GM12865 (cell line): ENCODE data around the gene ZBTB43.
A peak's percentile ranks its signal among the peaks of the same experiment; 100 is the strongest.

ENCODE experiments used
- DNase-seq: peaks from one replicate; pipeline ENCODE4 v3.0.0; 2010; ENCODE audit warnings: low read depth
- H3K4me3 ChIP-seq: 2 replicates; pipeline ENCODE4 v1.5.1; 2011; ENCODE audit warnings: mild to moderate bottlenecking, low read depth, low read length, control low read depth
- CTCF ChIP-seq: IDR thresholded peaks from 2 replicates; pipeline ENCODE4 v1.5.1; 2011; ENCODE audit warnings: low read length, control low read depth, low read depth, inconsistent platforms; ENCODE audit not compliant: insufficient read depth; ENCODE audit errors: missing control alignments

ZBTB43 gene

GRCh38 chr9:126862104-126862761 lies 57.4 kb downstream of the ZBTB43 start:
- no peak for TF ChIP-seq CTCF
- peak overlapping the region; percentile 82 for H3K4me3 ChIP-seq
- DNase-seq: peak; percentile 13

GRCh38 chr9:126864771-126865170 lies 59.9 kb downstream of the ZBTB43 start:
- TF ChIP-seq CTCF: no peak
- H3K4me3 ChIP-seq: no peak overlapping the region
- no peak for DNase-seq

GRCh38 chr9:126869368-126869767 lies 64.5 kb downstream of the ZBTB43 start:
- no peak for DNase-seq
- no peak for TF ChIP-seq CTCF
- no peak overlapping the region for H3K4me3 ChIP-seq

- no peak overlapping the region for H3K4me3 ChIP-seq
- TF ChIP-seq CTCF: no peak
- DNase-seq: peak; percentile 41
These were observed 67.7 kb downstream of the ZBTB43 start for GRCh38 chr9:126872516-126872915.

GRCh38 chr9:126874546-126875314 lies 69.9 kb downstream of the ZBTB43 start:
- TF ChIP-seq CTCF: no peak
- H3K4me3 ChIP-seq: no peak overlapping the region
- DNase-seq: no peak

GRCh38 chr9:126875756-126876510 lies 71.1 kb downstream of the ZBTB43 start:
- H3K4me3 ChIP-seq: no peak overlapping the region
- no peak for DNase-seq
- no peak for TF ChIP-seq CTCF
